Colonic mucosa (tissue), 4 donors: Measurements from ENCODE around the gene TNFRSF21. TPM values are rescaled to one million over a fixed set of nuclear protein-coding genes. Genes with fewer than 3 reads are reported as not detected.
"Not testable (repeated sequence)": the region's sequence is repeated elsewhere in the genome, so short reads cannot be mapped to it uniquely, and the experiment has no call there.

Source experiments
- DNase-seq: peaks from one replicate; pipeline ENCODE4 v3.0.0-alpha.2; 2020
- H3K27ac ChIP-seq: fragments of 200-600 bp; one replicate; pipeline ENCODE4 v1.8.0; 2021
- H3K27me3 ChIP-seq: fragments of 200-600 bp; one replicate; pipeline ENCODE4 v1.8.0; 2021
- H3K36me3 ChIP-seq: fragments of 200-600 bp; one replicate; pipeline ENCODE4 v1.8.0; 2021
- H3K4me1 ChIP-seq: fragments of 200-600 bp; one replicate; pipeline ENCODE4 v1.8.0; 2021; ENCODE audit warnings: mild to moderate bottlenecking
- H3K4me3 ChIP-seq: fragments of 200-600 bp; one replicate; pipeline ENCODE4 v1.8.0; 2021
- H3K9ac ChIP-seq, 2 donors: one replicate each; pipeline ENCODE4 v1.7.0; 2013; ENCODE audit warnings: control low read depth in 2 of 2, low read depth in 2 of 2, low read length in 2 of 2
- H3K9me3 ChIP-seq: fragments of 200-600 bp; one replicate; pipeline ENCODE4 v1.8.0; 2021
- intact Hi-C: fragments of 100-400 bp; cut with DNase I; formaldehyde crosslinking; loops from one replicate; pipeline ENCODE4 v1.14.1; 2022
- total RNA-seq, 2 donors: library from RNA; stranded (reverse); fragmentation: NEBNext Ultra II Directional in 1 of 2; extraction: Animal tissue kit (Norgen Biotek cat#: 25700) in 1 of 2; gene quantifications; one replicate each; pipeline ENCODE4 v1.2.1, GENCODE V29; 2021
- TF ChIP-seq, protein P1 (sequence below): fragments of 200-600 bp; IDR thresholded peaks from one replicate; pipeline ENCODE4 v1.8.0; 2022; ENCODE audit warnings: antibody characterized with exemption, mild to moderate bottlenecking
- donor health status: healthy.
- donor health status: DM: no; HTN: no; CAD: no.
- donor health status: DM: no; HTN: no; CAD: no.

TNFRSF21 gene
- total RNA-seq, 2 donors from 2014 or later, result 74.0 to 102 TPM

DNA sequence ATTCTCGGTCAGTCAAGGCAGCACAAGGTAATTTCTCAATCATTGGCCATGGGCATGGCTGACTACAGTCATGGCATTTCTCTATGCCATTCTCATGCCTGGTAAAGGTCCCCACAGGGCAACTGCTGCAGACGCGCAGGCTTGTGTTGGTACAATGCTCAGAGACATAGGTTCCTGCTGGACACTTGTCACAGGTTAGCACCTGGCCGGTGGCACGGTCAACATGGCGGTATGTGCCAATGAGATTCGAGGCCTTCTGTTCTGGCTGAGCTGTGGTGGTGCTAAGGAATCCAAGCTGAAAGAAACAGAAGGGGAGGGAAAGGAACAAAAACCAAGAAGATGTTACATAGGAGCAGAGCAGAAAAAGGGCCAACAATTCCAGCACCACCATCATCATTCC is 23.4 kb downstream of the TNFRSF21 start:
- intact Hi-C loops, result no loop called here
- DNase-seq, result no peak
- no peaks in the 10 kb centered on the region for H3K9me3 ChIP-seq
- H3K27ac ChIP-seq, result no peak overlapping the region
- H3K27me3 ChIP-seq, result no peaks in the 10 kb centered on the region
- H3K4me1 ChIP-seq, result no peaks in the 10 kb centered on the region
- no peak overlapping the region for H3K4me3 ChIP-seq
- no peaks in the 10 kb centered on the region for H3K36me3 ChIP-seq
- TF ChIP-seq, protein P1, sequence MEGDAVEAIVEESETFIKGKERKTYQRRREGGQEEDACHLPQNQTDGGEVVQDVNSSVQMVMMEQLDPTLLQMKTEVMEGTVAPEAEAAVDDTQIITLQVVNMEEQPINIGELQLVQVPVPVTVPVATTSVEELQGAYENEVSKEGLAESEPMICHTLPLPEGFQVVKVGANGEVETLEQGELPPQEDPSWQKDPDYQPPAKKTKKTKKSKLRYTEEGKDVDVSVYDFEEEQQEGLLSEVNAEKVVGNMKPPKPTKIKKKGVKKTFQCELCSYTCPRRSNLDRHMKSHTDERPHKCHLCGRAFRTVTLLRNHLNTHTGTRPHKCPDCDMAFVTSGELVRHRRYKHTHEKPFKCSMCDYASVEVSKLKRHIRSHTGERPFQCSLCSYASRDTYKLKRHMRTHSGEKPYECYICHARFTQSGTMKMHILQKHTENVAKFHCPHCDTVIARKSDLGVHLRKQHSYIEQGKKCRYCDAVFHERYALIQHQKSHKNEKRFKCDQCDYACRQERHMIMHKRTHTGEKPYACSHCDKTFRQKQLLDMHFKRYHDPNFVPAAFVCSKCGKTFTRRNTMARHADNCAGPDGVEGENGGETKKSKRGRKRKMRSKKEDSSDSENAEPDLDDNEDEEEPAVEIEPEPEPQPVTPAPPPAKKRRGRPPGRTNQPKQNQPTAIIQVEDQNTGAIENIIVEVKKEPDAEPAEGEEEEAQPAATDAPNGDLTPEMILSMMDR, result no peak
- no peak overlapping the region for H3K9ac ChIP-seq

DNA sequence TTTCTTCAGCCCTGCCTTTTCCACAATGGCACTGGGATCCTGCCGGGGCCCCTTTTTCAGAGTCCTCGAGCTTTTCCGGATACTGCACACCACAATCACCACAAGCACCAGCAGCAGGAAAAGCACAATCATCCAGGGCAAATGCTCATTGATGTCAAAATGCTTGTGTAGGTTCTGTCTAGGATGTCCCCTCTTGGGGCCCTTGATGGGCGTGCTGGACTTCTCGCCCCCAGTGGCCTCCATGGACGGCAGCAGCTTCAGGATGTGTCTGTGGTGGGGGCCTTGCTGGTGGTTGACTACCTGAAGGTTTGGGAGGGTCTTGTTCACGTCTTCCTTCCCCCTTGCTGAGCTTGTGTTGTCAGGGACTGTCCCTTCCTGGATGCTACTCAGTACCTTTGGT is 25.7 kb downstream of the TNFRSF21 start:
- Histone ChIP-seq H3K27me3 (no peaks in the 10 kb centered on the region), H3K9me3 (no peaks in the 10 kb centered on the region), H3K4me3 (no peak overlapping the region), H3K36me3 (no peaks in the 10 kb centered on the region), H3K27ac (no peak overlapping the region), H3K4me1 (no peaks in the 10 kb centered on the region), H3K9ac (no peak overlapping the region)
- intact Hi-C loops, result no loop called here
- DNase-seq, result no peak
- TF ChIP-seq, protein P1, result no peak

DNA sequence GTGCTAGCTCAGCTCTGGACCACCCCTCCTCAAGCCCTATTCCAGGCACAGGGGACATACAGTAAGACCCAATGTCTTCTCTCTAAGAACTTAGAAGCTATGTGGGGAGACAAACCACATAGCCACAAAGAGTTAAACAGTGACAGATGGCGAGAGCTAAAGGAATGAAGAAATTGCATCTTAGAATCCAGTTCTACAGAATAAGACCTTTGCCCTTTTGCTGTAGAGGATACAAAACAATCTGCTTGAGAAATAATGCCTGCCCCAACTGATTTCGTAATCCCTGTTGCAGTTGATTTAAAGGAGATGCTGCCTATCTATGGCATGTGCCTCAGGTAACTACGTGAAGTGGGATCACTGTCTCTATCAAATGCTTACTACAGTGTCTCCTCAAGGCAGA is 31.2 kb downstream of the TNFRSF21 start:
- no peak overlapping the region for H3K9ac ChIP-seq
- H3K4me1 ChIP-seq, result no peaks in the 10 kb centered on the region
- H3K36me3 ChIP-seq, result no peaks in the 10 kb centered on the region
- no peak overlapping the region for H3K27ac ChIP-seq
- TF ChIP-seq, protein P1, result no peak
- no peaks in the 10 kb centered on the region for H3K9me3 ChIP-seq
- H3K4me3 ChIP-seq, result no peak overlapping the region
- no peak for DNase-seq
- no peaks in the 10 kb centered on the region for H3K27me3 ChIP-seq
- intact Hi-C loops, result no loop called here

DNA sequence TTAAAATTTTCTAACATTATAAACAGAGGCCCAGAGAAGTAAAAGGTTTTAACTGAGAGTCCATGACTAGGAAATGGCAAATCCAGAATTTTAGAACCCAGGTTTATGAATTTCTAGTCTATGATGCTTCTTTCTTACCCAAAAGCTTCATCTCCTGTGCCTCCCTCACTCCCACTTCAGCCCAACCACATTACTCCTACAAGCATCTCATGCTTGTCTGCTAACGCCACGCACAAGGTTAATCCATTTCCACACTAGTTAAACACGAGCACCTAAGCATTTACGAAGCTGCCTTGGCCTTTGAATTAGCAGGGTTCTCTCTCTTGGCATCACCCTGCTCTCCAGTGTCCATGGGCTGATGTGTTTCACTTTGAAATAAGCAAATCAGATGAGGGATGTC is 32.0 kb downstream of the TNFRSF21 start:
- Histone ChIP-seq H3K27me3 (no peaks in the 10 kb centered on the region), H3K9ac (no peak overlapping the region), H3K4me3 (no peak overlapping the region), H3K27ac (no peak overlapping the region), H3K36me3 (no peaks in the 10 kb centered on the region), H3K9me3 (no peaks in the 10 kb centered on the region), H3K4me1 (no peaks in the 10 kb centered on the region)
- no peak for DNase-seq
- TF ChIP-seq, protein P1, result no peak
- intact Hi-C loops, result no loop called here

DNA sequence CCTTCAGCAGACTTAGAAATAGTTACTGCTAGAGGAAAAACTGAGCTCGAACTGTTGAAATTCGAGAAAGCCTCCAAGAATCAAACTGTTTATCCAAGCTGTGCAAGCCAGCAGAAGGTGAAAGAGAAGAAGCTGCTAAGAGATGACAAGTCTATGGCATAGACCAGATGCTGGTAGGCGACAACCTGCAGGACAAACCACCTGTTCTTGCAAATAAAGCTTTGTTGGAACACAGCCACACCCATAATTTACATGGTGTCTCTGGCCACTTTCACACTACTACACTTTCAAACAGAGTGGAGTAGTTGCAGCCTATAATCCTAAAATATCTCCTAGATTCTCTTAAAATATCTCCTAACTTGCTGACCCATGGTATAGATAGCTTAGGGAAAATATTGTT is 33.3 kb downstream of the TNFRSF21 start:
- Histone ChIP-seq H3K9ac (no peak overlapping the region), H3K36me3 (no peaks in the 10 kb centered on the region), H3K27ac (no peak overlapping the region), H3K27me3 (no peaks in the 10 kb centered on the region), H3K9me3 (no peaks in the 10 kb centered on the region), H3K4me1 (no peaks in the 10 kb centered on the region), H3K4me3 (no peak overlapping the region)
- intact Hi-C loops, result no loop called here
- DNase-seq, result no peak
- TF ChIP-seq, protein P1, result no peak

DNA sequence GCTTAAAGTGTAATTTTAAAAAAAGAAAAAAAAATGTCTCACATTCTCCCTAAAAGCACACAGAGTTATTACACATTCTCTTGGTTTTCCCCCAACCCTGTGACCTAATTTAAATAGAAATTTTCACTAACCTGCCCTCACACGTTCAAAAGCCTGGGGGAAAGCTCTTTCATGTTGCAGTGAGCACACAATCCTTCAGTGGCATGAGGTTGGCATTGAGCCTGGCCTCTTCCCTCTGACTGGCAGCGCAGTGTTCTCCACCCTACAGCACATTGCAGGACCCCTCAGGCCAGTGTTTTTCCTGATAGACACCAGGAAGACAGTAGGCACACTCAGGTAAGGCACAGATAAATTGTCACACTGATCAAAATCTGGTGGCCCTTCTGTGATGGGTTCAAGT is 34.1 kb downstream of the TNFRSF21 start:
- H3K9ac ChIP-seq, result no peak overlapping the region
- H3K9me3 ChIP-seq, result no peaks in the 10 kb centered on the region
- H3K4me1 ChIP-seq, result no peaks in the 10 kb centered on the region
- H3K4me3 ChIP-seq, result no peak overlapping the region
- H3K27me3 ChIP-seq, result no peaks in the 10 kb centered on the region
- TF ChIP-seq, protein P1, result no peak
- no peak for DNase-seq
- no peaks in the 10 kb centered on the region for H3K36me3 ChIP-seq
- H3K27ac ChIP-seq, result no peak overlapping the region
- intact Hi-C loops, result no loop called here

DNA sequence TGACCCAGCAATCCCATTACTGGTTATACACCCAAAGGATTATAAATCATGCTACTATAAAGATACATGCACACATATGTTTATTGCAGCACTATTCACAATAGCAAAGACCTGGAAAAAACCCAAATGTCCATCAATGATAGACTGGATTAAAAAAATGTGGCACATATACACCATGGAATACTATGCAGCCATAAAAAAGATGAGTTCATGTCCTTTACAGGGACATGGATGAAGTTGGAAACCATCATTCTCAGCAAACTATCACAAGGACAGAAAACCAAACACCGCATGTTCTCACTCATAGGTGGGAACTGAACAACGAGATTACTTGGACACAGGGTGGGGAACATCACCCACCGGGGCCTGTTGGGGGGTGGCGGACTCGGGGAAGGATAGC is 34.6 kb downstream of the TNFRSF21 start:
- H3K27ac ChIP-seq, intact Hi-C loops, DNase-seq, H3K4me3 ChIP-seq, H3K4me1 ChIP-seq, H3K9ac ChIP-seq, H3K9me3 ChIP-seq, H3K27me3 ChIP-seq, H3K36me3 ChIP-seq: not testable (repeated sequence)
